Measurements from ENCODE around the gene SULT1E1. TPM values are rescaled to one million over a fixed set of nuclear protein-coding genes. Genes with fewer than 3 reads are reported as not detected.

The SULT1E1 gene
- total and polyA plus RNA-seq, 2 of the 8 experiments (the other 6 are each of a cell fraction or from before 2014, with no cell fraction given), result not detected

GRCh38 chr4:69877453-69877852 is 17.5 kb upstream of the SULT1E1 start (continued):
- TF ChIP-seq HDAC2 (IDR thresholded peaks at IDR 0.05; ENCODE audit: borderline replicate concordance in 1 of 2, low read depth in 2 of 2, low read length in 2 of 2) (no peak), POLR2A (IDR thresholded peaks at IDR 0.05; ENCODE audit: control extremely low read depth in 1 of 2, low read depth in 2 of 2, low read length in 2 of 2) (no peak)
